HG03025 (cell line): Measurements from ENCODE around the gene TRIO.

Experiments used
- ATAC-seq: cut with Tn5 transposase; IDR thresholded peaks from one replicate; pipeline ENCODE4 v1.9.1; 2021; ENCODE audit warnings: mild to moderate bottlenecking, moderate library complexity; ENCODE audit not compliant: unreplicated experiment, low FRiP score

The TRIO gene

GRCh38 chr5:14218011-14218410, 74.9 kb downstream of the TRIO start:
- no peak for ATAC-seq

GRCh38 chr5:14218480-14218879, 75.3 kb downstream of the TRIO start:
- no peak for ATAC-seq

DNA sequence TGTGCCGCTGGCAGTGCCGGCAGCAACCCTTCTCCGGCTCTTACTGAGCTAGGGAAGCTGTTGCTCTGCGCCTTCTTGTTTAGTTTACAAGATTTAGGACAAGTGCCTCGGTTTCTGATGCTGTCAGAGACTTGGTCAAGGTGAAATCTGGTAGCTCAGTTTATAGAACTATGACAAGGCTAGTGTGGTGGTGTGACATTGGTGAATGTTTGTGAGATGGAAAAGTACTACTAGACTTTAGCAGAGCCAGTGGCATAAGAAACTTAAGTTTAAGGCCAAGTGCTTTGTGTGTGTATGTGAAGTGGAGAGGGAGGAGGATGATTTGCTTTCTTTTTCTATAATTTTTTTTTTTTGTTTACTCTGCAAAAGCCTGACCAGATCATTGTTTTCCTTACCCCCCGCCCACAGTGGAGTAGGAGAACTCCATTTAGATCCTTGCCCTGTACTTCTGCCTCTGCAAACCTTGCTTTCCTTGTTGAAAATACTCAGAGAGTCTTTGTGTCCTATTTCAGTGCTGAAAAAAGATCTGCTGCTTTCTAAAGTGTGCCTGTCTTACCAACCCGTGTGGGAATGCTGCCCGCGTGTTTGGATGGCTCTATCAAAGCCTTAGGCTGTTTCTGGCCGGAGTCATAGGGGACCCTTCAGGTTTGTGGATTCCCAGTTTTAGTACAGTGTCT, 75.9 kb downstream of the TRIO start:
- ATAC-seq: no peak

- no peak for ATAC-seq
Observed at GRCh38 chr5:14219800-14220512, 76.8 kb downstream of the TRIO start.

- no peak for ATAC-seq
Observed at GRCh38 chr5:14220642-14221041, 77.5 kb downstream of the TRIO start.

- no peak for ATAC-seq
Observed at GRCh38 chr5:14221732-14222131, 78.6 kb downstream of the TRIO start.

DNA sequence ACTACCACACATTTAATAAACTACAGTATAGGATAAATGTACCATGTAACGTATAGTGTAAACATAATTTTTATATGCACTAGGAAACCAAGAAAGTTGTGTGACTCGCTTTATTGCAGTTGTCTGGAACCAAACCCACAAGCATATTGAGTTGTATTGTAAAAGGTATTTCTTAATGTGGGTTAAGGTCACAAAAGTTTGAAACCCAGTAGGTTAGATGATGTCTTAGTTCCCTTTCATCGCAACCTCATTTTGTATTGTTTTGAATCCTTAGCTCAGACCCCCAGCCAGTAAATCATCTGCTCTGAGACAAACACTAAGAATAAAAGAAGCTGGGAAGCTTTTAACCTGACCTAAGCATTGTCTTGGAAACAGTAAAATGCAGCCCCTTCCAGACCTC, 79.1 kb downstream of the TRIO start:
- ATAC-seq: no peak

DNA sequence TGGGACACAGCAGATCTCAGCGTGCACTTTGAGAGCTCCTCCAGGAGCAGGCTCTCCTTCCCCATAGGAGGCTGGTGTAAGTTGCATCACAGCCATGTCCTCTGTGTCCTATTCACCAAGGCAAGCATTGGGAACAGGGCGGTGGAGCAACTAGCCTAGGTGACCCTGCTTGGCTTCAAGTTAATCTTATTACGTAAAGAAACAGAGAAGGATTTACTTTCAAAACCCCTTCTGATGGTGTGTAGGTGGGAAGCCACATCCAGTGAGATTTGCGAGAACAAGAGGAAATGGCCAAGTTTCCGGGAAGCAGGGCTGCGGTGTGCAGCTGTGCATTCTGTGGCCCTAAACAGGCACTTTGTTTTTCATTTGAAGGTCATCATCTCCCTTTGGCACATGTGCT, 80.2 kb downstream of the TRIO start:
- no peak for ATAC-seq

- peak; percentile 44 for ATAC-seq
Observed at GRCh38 chr5:14225173-14225834, 82.2 kb downstream of the TRIO start.

GRCh38 chr5:14226149-14226548, 83.0 kb downstream of the TRIO start:
- ATAC-seq: peak; percentile 44

- no peak for ATAC-seq
Observed at GRCh38 chr5:14226554-14226953, 83.4 kb downstream of the TRIO start.

DNA sequence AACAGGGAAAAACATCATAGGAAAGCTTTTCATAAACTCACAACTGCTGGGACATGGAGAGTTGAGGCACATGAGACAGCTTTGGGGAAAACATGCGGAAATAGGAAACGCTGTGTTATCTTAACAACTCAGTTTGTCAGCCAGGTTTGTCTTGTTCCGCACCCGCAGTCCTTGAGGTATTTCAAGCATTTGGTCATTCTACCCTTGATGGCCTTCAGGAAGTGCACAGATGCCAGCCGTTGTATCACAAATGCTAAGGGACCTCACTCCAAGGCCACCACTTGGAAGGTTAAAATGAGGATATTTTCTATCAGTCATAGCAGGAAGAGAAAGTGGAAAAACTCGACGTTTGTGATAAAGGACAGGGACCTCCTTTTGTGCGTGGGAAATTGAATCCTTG, 83.8 kb downstream of the TRIO start:
- no peak for ATAC-seq

GRCh38 chr5:14227513-14227912, 84.4 kb downstream of the TRIO start:
- no peak for ATAC-seq

DNA sequence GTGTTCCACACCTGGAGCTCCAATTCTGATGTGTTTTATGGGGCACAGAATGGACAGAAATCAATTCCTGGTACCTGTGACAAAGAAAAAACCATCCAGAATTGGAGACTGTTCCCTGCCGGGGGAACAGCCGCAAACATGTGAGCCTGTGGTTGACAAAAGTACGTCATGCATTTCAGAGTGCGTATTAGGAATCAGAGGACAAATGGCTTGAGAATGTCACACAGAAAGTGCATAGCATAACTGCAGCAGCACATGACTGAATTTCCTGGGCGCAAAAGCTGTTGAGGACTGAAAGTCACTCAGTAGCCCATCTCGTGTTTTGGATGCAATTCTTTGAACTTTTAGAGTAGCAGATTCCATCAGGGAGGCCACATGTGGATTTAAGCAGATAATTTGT, 85.1 kb downstream of the TRIO start:
- no peak for ATAC-seq

DNA sequence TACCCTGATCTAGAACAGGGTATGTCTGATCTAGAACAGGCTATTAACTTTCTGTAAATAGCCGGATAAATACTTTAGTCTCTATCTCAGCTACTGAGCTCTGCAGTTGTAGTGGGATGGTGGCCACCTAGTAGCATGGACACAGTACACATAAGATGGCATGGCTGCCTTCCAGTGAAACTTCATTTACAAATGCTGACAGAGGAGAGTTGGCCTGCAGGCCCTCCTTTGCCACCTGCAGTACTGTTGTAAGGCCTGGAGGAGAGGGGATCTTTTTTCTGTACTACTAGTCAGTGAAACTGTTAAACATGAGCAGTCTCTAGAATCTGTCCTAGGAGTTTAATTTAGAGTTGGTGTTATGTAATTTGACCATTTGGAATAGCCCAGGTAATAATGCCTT, 86.0 kb downstream of the TRIO start:
- ATAC-seq: no peak

DNA sequence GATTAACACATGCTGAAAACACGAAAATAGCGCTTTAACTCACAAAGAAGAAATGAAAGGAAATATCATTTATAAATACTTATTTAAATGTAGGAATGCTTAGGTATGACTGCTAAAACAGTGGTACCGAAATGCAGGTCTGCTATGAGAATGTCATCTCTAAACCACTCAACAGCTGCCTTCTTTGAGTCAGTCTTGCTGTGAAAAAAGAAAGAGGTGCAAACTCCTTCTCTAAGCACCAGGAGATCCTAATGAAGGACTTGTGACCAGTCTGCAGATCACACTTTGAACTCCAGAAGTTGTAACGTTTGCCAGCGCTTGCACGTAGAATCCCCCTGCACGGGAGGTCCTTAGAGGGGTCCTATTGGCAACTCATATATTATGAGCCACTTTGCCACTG, 86.6 kb downstream of the TRIO start:
- ATAC-seq: no peak

- no peak for ATAC-seq
Observed at GRCh38 chr5:14231156-14231555, 88.0 kb downstream of the TRIO start.

DNA sequence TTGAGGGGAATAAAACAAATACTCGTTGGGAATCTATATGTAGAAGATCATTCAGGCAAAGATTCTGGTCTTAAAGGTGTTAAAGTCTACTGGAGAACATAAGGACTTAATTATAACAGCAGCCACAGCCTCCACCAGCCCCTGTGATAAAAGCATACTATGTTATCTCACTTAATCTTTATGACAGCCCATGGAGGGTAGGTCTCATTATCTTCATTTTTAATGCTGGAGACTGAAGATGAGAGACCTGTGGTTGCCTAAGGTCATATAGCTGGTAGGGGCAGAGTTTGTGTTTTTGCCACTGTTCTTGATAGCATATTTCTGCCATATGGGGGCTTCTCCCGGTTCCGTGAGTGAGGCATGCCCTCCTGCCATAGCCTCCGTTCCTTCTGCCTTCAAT, 88.7 kb downstream of the TRIO start:
- ATAC-seq: no peak

- no peak for ATAC-seq
Observed at GRCh38 chr5:14234204-14234603, 91.1 kb downstream of the TRIO start.

GRCh38 chr5:14235872-14236271, 92.7 kb downstream of the TRIO start:
- ATAC-seq: no peak

GRCh38 chr5:14236757-14237156, 93.6 kb downstream of the TRIO start:
- no peak for ATAC-seq
